SU-DHL-6 (cell line): ENCODE data around the gene CDH13.

Experiments used
- CTCF ChIP-seq: fragments of 200-600 bp; sonication (generic); IDR thresholded peaks from one replicate; pipeline ENCODE4 v1.5.1; 2017; ENCODE audit warnings: antibody characterized with exemption, mild to moderate bottlenecking, low read length, moderate library complexity; ENCODE audit not compliant: insufficient read depth, poor library complexity, severe bottlenecking
- EZH2phosphoT487 ChIP-seq: fragments of 200-600 bp; sonication (generic), shearing (Covaris generic); conservative IDR thresholded peaks from 2 replicates; pipeline ENCODE4 v1.6.1; 2018; ENCODE audit warnings: mild to moderate bottlenecking, antibody characterized with exemption, low read length, moderate library complexity, mixed read lengths

- TF ChIP-seq CTCF (no peak), EZH2phosphoT487 (no peak)
Observed at GRCh38 chr16:82695806-82696205, 69.0 kb downstream of the CDH13 start.
